HG03064 (cell line): ENCODE measurements around the gene NFAM1.

Source experiments
- ATAC-seq: cut with Tn5 transposase; IDR thresholded peaks from one replicate; pipeline ENCODE4 v1.9.1; 2021; ENCODE audit warnings: low read depth; ENCODE audit not compliant: unreplicated experiment

The NFAM1 gene

GRCh38 chr22:42440728-42441127, 8.5 kb upstream of the NFAM1 start:
- ATAC-seq: no peak

GRCh38 chr22:42439821-42440674, 7.8 kb upstream of the NFAM1 start:
- no peak for ATAC-seq

GRCh38 chr22:42439021-42439567, 6.9 kb upstream of the NFAM1 start:
- no peak for ATAC-seq

GRCh38 chr22:42438293-42438650, 6.1 kb upstream of the NFAM1 start:
- no peak for ATAC-seq

- ATAC-seq: no peak
Measured at GRCh38 chr22:42437488-42438292, 5.5 kb upstream of the NFAM1 start.

- ATAC-seq: no peak
Measured at GRCh38 chr22:42436404-42436803, 4.2 kb upstream of the NFAM1 start.

- no peak for ATAC-seq
Measured at GRCh38 chr22:42434748-42435425, 2.7 kb upstream of the NFAM1 start.

- no peak for ATAC-seq
Measured at GRCh38 chr22:42433754-42434682, 1.8 kb upstream of the NFAM1 start.

- no peak for ATAC-seq
Measured at GRCh38 chr22:42432818-42433217, 615 bp upstream of the NFAM1 start.

- ATAC-seq: no peak
Measured at GRCh38 chr22:42431401-42432019, 693 bp downstream of the NFAM1 start.

- no peak for ATAC-seq
Measured at GRCh38 chr22:42430528-42431125, 1.6 kb downstream of the NFAM1 start.

- ATAC-seq: no peak
Measured at GRCh38 chr22:42428760-42429159, 3.4 kb downstream of the NFAM1 start.

- ATAC-seq: no peak
Measured at GRCh38 chr22:42428025-42428424, 4.2 kb downstream of the NFAM1 start.

GRCh38 chr22:42427167-42427566, 5.0 kb downstream of the NFAM1 start:
- no peak for ATAC-seq

GRCh38 chr22:42425989-42426355, 6.2 kb downstream of the NFAM1 start:
- no peak for ATAC-seq

- ATAC-seq: no peak
Measured at GRCh38 chr22:42425337-42425988, 6.7 kb downstream of the NFAM1 start.

- no peak for ATAC-seq
Measured at GRCh38 chr22:42419243-42419881, 12.8 kb downstream of the NFAM1 start.

GRCh38 chr22:42418811-42419242, 13.4 kb downstream of the NFAM1 start:
- no peak for ATAC-seq
